Astrocyte (in vitro differentiated cells and primary cell): ENCODE results near the gene ABCC12. TPM values are rescaled to one million over a fixed set of nuclear protein-coding genes. Genes with fewer than 3 reads are reported as not detected.

Experiments used
- DNase-seq: peaks from one replicate; pipeline ENCODE4 v3.0.0-alpha.2; 2010; ENCODE audit warnings: low read depth
- FAIRE-seq: peaks from 2 replicates; lab custom pipeline; 2011; peaks lifted over from hg19 to GRCh38; lab: Jason Lieb, UNC
- H2AFZ ChIP-seq: 2 replicates; pipeline ENCODE4 v1.6.0; 2012; ENCODE audit warnings: low read depth, low read length, inconsistent platforms
- H3K27ac ChIP-seq: 2 replicates; pipeline ENCODE4 v1.5.1; 2011; ENCODE audit warnings: low read depth, low read length, inconsistent platforms
- H3K27me3 ChIP-seq: 2 replicates; pipeline ENCODE4 v1.6.0; 2011; ENCODE audit warnings: low read length, inconsistent platforms; ENCODE audit not compliant: insufficient read depth
- H3K36me3 ChIP-seq: 2 replicates; pipeline ENCODE4 v1.5.1; 2011; ENCODE audit warnings: low read length, inconsistent platforms; ENCODE audit not compliant: insufficient read depth
- H3K4me1 ChIP-seq: 2 replicates; pipeline ENCODE4 v1.5.1; 2011; ENCODE audit warnings: low read length, inconsistent platforms; ENCODE audit not compliant: insufficient read depth
- H3K4me2 ChIP-seq: 2 replicates; pipeline ENCODE4 v1.6.0; 2012; ENCODE audit warnings: low read length, inconsistent platforms
- H3K4me3 ChIP-seq: 2 replicates; pipeline ENCODE4 v1.5.1; 2011; ENCODE audit warnings: low read depth, mild to moderate bottlenecking, low read length, inconsistent platforms; ENCODE audit not compliant: insufficient read depth
- H3K79me2 ChIP-seq: 2 replicates; pipeline ENCODE4 v1.6.0; 2012; ENCODE audit warnings: mild to moderate bottlenecking, low read length, inconsistent platforms; ENCODE audit not compliant: insufficient read depth
- H3K9ac ChIP-seq: 2 replicates; pipeline ENCODE4 v1.6.0; 2012; ENCODE audit warnings: mild to moderate bottlenecking, low read length, inconsistent platforms
- H3K9me3 ChIP-seq: 2 replicates; pipeline ENCODE4 v1.5.1; 2012; ENCODE audit warnings: low read depth, mild to moderate bottlenecking, low read length, inconsistent platforms; ENCODE audit not compliant: insufficient read depth
- H4K20me1 ChIP-seq: 2 replicates; pipeline ENCODE4 v1.6.0; 2012; ENCODE audit warnings: low read length, inconsistent platforms; ENCODE audit not compliant: insufficient read depth
- H3K27ac Mint-ChIP-seq: one replicate; pipeline ENCODE4 v1.8.0; 2021; ENCODE audit warnings: mild to moderate bottlenecking, mixed read lengths; ENCODE audit not compliant: unreplicated experiment
- H3K27me3 Mint-ChIP-seq: one replicate; pipeline ENCODE4 v1.8.0; 2021; ENCODE audit warnings: low read depth, mixed read lengths; ENCODE audit not compliant: unreplicated experiment
- H3K36me3 Mint-ChIP-seq: one replicate; pipeline ENCODE4 v1.8.0; 2021; ENCODE audit warnings: low read depth, mixed read lengths; ENCODE audit not compliant: unreplicated experiment
- H3K4me1 Mint-ChIP-seq: one replicate; pipeline ENCODE4 v1.8.0; 2021; ENCODE audit warnings: low read depth, mixed read lengths; ENCODE audit not compliant: unreplicated experiment
- H3K4me3 Mint-ChIP-seq: one replicate; pipeline ENCODE4 v1.8.0; 2021; ENCODE audit warnings: mild to moderate bottlenecking, moderate library complexity, mixed read lengths; ENCODE audit not compliant: unreplicated experiment
- H3K9me3 Mint-ChIP-seq: one replicate; pipeline ENCODE4 v1.8.0; 2021; ENCODE audit warnings: mild to moderate bottlenecking, mixed read lengths; ENCODE audit not compliant: unreplicated experiment
- CTCF ChIP-seq: IDR thresholded peaks from 2 replicates; pipeline ENCODE4 v1.5.1; 2011; ENCODE audit warnings: low read depth, mild to moderate bottlenecking, inconsistent platforms, low read length, moderate library complexity; ENCODE audit not compliant: insufficient read depth
- EZH2 ChIP-seq: IDR thresholded peaks from 2 replicates; pipeline ENCODE4 v1.6.1; 2012; ENCODE audit warnings: mild to moderate bottlenecking, low read length, inconsistent platforms; ENCODE audit not compliant: insufficient read depth
- total RNA-seq: library from RNA; stranded (reverse); gene quantifications from 2 replicates; pipeline ENCODE4 v1.2.1, GENCODE V29; 2021

ABCC12 gene
- total RNA-seq, 1 donor from 2014 or later: not detected

GRCh38 chr16:48129926-48130325, 25.9 kb downstream of the ABCC12 start:
- Histone ChIP-seq H3K9me3 (no peaks in the 10 kb centered on the region), H4K20me1 (no peaks in the 10 kb centered on the region), H3K4me3 (no peak overlapping the region), H2AFZ (no peak overlapping the region), H3K27me3 (no peaks in the 10 kb centered on the region), H3K4me1 (peaks cover 24% of the 10 kb centered on the region), H3K4me2 (no peak overlapping the region), H3K9ac (no peak overlapping the region), H3K36me3 (no peaks in the 10 kb centered on the region), H3K27ac (no peak overlapping the region), H3K79me2 (no peaks in the 10 kb centered on the region)
- H3K4me3 Mint-ChIP-seq: no peak overlapping the region
- H3K36me3 Mint-ChIP-seq: no peaks in the 10 kb centered on the region
- H3K27ac Mint-ChIP-seq: no peak overlapping the region
- H3K9me3 Mint-ChIP-seq: no peaks in the 10 kb centered on the region
- DNase-seq: no peak
- H3K27me3 Mint-ChIP-seq: peaks cover 13% of the 10 kb centered on the region
- TF ChIP-seq CTCF (no peak), EZH2 (no peak)
- no peak for FAIRE-seq
- peaks cover 22% of the 10 kb centered on the region for H3K4me1 Mint-ChIP-seq

GRCh38 chr16:48128769-48129168, 27.0 kb downstream of the ABCC12 start:
- H3K27ac ChIP-seq: no peak overlapping the region
- H3K79me2 ChIP-seq: no peaks in the 10 kb centered on the region
- H3K36me3 ChIP-seq: no peaks in the 10 kb centered on the region
- H2AFZ ChIP-seq: no peak overlapping the region
- TF ChIP-seq EZH2 (no peak), CTCF (no peak)
- H3K9ac ChIP-seq: no peak overlapping the region
- no peaks in the 10 kb centered on the region for H3K9me3 Mint-ChIP-seq
- FAIRE-seq (peak; percentile 9), DNase-seq (no peak)
- H3K9me3 ChIP-seq: no peaks in the 10 kb centered on the region
- no peaks in the 10 kb centered on the region for H3K27me3 ChIP-seq
- no peaks in the 10 kb centered on the region for H3K36me3 Mint-ChIP-seq
- peaks cover 33% of the 10 kb centered on the region for H3K4me1 Mint-ChIP-seq
- H3K4me2 ChIP-seq: no peak overlapping the region
- no peak overlapping the region for H3K27ac Mint-ChIP-seq
- H3K27me3 Mint-ChIP-seq: peaks cover 13% of the 10 kb centered on the region
- H3K4me3 Mint-ChIP-seq: no peak overlapping the region
- no peaks in the 10 kb centered on the region for H4K20me1 ChIP-seq
- H3K4me3 ChIP-seq: no peak overlapping the region
- peaks cover 31% of the 10 kb centered on the region for H3K4me1 ChIP-seq

GRCh38 chr16:48126801-48127644, 28.8 kb downstream of the ABCC12 start:
- peak overlapping the region; percentile 70 for H3K9ac ChIP-seq
- peak overlapping the region; percentile 82 for H3K27ac ChIP-seq
- no peaks in the 10 kb centered on the region for H3K36me3 ChIP-seq
- Mint-ChIP-seq H3K27me3 (peaks cover 11% of the 10 kb centered on the region), H3K9me3 (no peaks in the 10 kb centered on the region), H3K4me3 (no peak overlapping the region), H3K27ac (no peak overlapping the region), H3K4me1 (peaks cover 45% of the 10 kb centered on the region), H3K36me3 (no peaks in the 10 kb centered on the region)
- H3K27me3 ChIP-seq: no peaks in the 10 kb centered on the region
- peak; percentile 99 for FAIRE-seq
- peaks cover 43% of the 10 kb centered on the region for H3K4me1 ChIP-seq
- H3K4me2 ChIP-seq: peak overlapping the region; percentile 71
- H4K20me1 ChIP-seq: no peaks in the 10 kb centered on the region
- TF ChIP-seq EZH2: no peak
- no peak for TF ChIP-seq CTCF
- no peaks in the 10 kb centered on the region for H3K79me2 ChIP-seq
- no peaks in the 10 kb centered on the region for H3K9me3 ChIP-seq
- peak; percentile 99 for DNase-seq
- no peak overlapping the region for H3K4me3 ChIP-seq
- no peak overlapping the region for H2AFZ ChIP-seq
